ENCODE results near the gene H1-8. TPM values are rescaled to one million over a fixed set of nuclear protein-coding genes. Genes with fewer than 3 reads are reported as not detected.

Gene H1-8
- total RNA-seq, 1 experiment from 2014 or later = not detected

DNA sequence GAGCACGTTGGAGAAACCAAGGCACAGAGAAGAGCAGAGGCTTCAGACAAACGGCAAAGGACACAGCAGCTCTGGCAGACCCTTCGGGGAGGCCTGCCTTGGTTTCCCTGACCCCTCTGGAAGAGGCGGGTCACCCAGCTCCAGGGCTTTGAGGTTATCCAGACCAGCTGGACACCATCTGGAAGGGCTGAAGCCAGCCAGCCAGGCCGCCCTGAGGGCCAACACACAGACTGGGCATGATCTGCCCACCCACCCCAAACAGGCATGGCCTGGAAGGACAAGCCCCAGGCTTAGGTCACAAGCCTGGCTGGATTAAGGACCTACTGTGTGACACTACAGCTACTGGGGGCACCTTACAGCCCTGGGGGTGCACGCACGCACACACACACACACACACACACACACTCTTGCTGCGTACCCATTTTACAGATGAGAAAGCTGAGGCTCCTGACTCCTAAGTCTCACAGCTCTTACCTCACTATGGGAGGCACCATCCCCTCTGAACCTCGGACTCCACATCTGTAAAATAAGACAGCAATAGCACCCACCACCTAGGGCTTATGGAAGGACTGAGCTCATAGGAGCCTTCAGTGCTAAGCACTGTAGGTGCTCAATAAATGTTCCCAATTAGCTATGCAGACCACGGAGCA, 52.7 kb downstream of the H1-8 start:
- Histone ChIP-seq H2AFZ (no peak overlapping the region), H3K79me2 (ENCODE audit: low read depth) (no peaks in the 10 kb centered on the region), H3K27me3 (ENCODE audit: insufficient read depth, low read depth) (no peaks in the 10 kb centered on the region), H3K9me2 (ENCODE audit: insufficient read depth) (no peaks in the 10 kb centered on the region), H3K9me3 (ENCODE audit: insufficient read depth, low read depth) (no peaks in the 10 kb centered on the region), H3K4me1 (replicated peaks; ENCODE audit: insufficient read depth) (no peaks in the 10 kb centered on the region), H3K4me3 (no peak overlapping the region), H3K4me2 (no peak overlapping the region), H3F3A (ENCODE audit: insufficient read depth, low read depth) (no peaks in the 10 kb centered on the region; the same call in none of the 2 replicates), H4K20me1 (ENCODE audit: insufficient read depth) (no peaks in the 10 kb centered on the region), H3K36me3 (ENCODE audit: low read depth) (no peaks in the 10 kb centered on the region), H3K27ac (no peak overlapping the region)
- BruUV-seq (replicated peaks) = no TSS peak
- ChIA-PET POLR2A (ENCODE audit: unreplicated experiment) (interaction anchor here (0.7 to 1.3 kb wide), 2 partner anchors 31 to 105 kb away, joined by 3 to 10 read pairs; no protein-coding TSS in a partner anchor), CTCF (interaction anchor here (0.5 to 0.7 kb wide), 3 partner anchors 49 to 95 kb away, joined by 3 to 6 read pairs (median 4); no protein-coding TSS in a partner anchor)
- intact Hi-C loops (cut with micrococcal nuclease; ENCODE audit: unreplicated experiment) = no loop called here
- TF ChIP-seq, protein P1, sequence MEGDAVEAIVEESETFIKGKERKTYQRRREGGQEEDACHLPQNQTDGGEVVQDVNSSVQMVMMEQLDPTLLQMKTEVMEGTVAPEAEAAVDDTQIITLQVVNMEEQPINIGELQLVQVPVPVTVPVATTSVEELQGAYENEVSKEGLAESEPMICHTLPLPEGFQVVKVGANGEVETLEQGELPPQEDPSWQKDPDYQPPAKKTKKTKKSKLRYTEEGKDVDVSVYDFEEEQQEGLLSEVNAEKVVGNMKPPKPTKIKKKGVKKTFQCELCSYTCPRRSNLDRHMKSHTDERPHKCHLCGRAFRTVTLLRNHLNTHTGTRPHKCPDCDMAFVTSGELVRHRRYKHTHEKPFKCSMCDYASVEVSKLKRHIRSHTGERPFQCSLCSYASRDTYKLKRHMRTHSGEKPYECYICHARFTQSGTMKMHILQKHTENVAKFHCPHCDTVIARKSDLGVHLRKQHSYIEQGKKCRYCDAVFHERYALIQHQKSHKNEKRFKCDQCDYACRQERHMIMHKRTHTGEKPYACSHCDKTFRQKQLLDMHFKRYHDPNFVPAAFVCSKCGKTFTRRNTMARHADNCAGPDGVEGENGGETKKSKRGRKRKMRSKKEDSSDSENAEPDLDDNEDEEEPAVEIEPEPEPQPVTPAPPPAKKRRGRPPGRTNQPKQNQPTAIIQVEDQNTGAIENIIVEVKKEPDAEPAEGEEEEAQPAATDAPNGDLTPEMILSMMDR (conservative IDR thresholded peaks at IDR 0.05) = no peak
- TF ChIP-seq EZH2 (IDR thresholded peaks at IDR 0.05; ENCODE audit: low read depth) = no peak
- DNase-seq = no peak

DNA sequence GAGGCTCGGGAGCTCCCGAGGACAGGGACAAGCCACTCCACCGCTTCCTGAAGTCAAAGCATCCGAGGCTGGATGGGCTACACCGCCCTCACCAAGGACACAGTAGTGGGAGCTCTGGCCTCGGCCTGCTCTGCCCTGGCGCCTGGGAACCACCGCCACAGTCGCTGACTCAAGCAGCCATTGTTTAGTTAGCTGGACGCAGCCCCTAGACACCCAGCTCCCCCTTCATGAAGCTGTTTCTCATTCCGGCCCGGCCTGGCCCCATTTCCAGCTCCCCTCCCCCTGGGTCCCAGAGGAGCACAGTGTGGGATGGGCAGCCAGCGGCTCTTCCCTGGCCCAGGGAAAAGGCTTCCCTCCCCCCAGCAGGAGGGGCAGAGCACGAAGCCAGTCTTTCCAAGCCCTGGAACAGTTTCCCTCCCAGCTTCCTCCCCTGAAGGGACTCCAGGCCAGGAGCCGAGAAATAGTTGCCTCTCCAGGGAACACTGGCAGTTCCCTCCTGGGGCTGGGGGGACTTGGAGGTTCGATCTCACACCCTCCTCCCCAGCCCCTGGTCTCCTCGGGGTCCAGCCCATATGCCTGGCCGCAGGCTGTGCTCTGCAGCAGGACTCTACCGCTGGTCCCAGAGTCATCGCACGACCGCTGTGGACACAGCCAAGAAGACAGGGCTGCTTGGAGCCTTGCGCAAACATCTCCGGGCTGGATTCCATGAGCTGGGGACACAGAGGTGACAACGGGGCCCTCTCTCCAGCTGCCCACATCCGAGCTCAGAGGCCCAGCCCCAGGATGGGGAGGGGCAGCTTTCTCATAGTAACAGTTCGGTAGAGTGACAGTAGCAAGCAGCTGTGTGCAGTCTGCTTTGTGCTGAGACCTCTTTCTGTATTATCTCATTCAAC, 53.5 kb downstream of the H1-8 start:
- DNase-seq = peak in 1 of 2 experiments; percentile 54
- CTCF ChIA-PET = interaction anchor here (0.7 kb wide), 2 partner anchors 69 to 94 kb away, joined by 3 to 6 read pairs; no protein-coding TSS in a partner anchor
- BruUV-seq (replicated peaks) = no TSS peak

More for the DNA sequence above, 53.5 kb downstream of the H1-8 start:
- no peaks in the 10 kb centered on the region for H3K27me3 ChIP-seq (ENCODE audit: insufficient read depth, low read depth)
- H2AFZ ChIP-seq = no peak overlapping the region
- intact Hi-C loops (cut with micrococcal nuclease; ENCODE audit: unreplicated experiment) = no loop called here
- no peak overlapping the region for H3K4me2 ChIP-seq
- H4K20me1 ChIP-seq (ENCODE audit: insufficient read depth) = no peaks in the 10 kb centered on the region
- H3K36me3 ChIP-seq (ENCODE audit: low read depth) = no peaks in the 10 kb centered on the region
- H3K79me2 ChIP-seq (ENCODE audit: low read depth) = 0 out of 2 replicates have a peak, but pooled peaks cover 5% of the 10 kb centered on the region
- no peaks in the 10 kb centered on the region for H3K4me1 ChIP-seq (replicated peaks; ENCODE audit: insufficient read depth)
- H3K27ac ChIP-seq = no peak overlapping the region
- no peaks in the 10 kb centered on the region for H3K9me3 ChIP-seq (ENCODE audit: insufficient read depth, low read depth)
- no peak overlapping the region for H3K4me3 ChIP-seq
- no peak for TF ChIP-seq EZH2 (IDR thresholded peaks at IDR 0.05; ENCODE audit: low read depth)
- TF ChIP-seq, protein P1 (conservative IDR thresholded peaks at IDR 0.05) = no peak
- no peaks in the 10 kb centered on the region; the same call in 1 of the 2 replicates for H3F3A ChIP-seq (ENCODE audit: insufficient read depth, low read depth)
- POLR2A ChIA-PET (ENCODE audit: unreplicated experiment) = interaction anchor here (0.5 to 1.3 kb wide), 4 partner anchors 30 to 106 kb away, joined by 3 to 10 read pairs (median 4); no protein-coding TSS in a partner anchor
- H3K9me2 ChIP-seq (ENCODE audit: insufficient read depth) = no peaks in the 10 kb centered on the region
